GM11168 (cell line): ENCODE data around the gene E2F2.
"Not testable (repeated sequence)": the region's sequence is repeated elsewhere in the genome, so short reads cannot be mapped to it uniquely, and the experiment has no call there.

Experiments used
- in situ Hi-C: fragments of 300-500 bp; cut with MboI; formaldehyde crosslinking; loops from one replicate; pipeline ENCODE4 v1.12.0; 2022; ENCODE audit warnings: low sequenced_read_pairs; ENCODE audit not compliant: unreplicated experiment

Gene E2F2

GRCh38 chr1:23527900-23528249 lies 3.2 kb downstream of the E2F2 start:
- in situ Hi-C loops, result no loop called here

DNA sequence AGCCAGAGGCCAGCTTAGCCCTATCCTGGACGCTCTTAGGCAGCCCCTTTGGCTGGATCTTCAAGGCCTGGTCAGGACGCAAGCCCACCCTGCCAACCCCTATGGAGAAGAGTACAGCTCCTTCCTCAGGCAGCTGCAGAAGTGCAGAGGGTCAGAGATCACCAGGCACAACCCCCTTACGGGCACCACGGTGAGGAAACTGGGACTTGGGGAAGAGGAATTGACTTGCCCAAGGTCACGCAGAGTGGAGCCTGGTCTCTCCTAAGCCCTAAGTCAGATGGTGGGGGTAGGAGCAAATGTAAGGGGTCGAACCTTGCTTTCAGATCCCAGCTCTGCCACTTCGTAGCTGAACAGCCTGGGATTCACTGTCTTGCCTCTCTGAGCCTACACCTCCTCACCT lies 3.7 kb downstream of the E2F2 start:
- in situ Hi-C loops, result no loop called here

DNA sequence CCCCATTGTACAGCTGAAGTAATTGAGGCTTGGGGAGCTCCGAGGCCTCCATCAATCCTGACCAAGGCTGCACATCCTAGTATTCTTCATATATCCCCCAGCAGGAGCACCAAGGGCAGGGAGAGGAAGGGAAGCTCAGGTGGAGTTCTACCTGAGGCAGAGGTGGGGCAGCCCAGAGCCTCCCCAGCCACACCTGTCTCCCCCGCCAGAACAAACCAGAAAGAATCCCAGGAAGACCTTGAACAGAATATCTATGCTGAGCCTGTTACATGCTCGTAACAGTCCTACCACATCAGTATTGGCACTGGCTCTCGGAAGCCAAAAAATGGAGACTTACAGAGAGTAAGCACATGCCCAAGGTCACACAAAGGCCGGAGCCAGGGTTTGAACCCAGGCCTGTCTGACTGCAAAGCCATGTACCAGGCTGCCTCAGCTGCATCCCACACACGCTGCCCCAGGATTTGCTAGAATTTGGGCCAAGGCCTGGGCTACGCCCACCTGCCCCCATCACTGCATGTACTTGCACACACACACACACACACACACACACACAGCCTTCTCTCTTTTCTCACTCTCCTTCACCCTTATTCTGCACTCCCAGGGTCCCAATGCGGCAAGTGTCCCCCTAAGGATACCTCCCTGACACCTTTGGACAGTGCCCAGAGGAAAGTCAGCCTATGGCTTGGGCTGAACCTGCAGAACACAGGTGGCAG lies 4.5 kb downstream of the E2F2 start:
- in situ Hi-C loops, result no loop called here

- in situ Hi-C loops, result no loop called here
Measured at GRCh38 chr1:23525558-23526250, 5.3 kb downstream of the E2F2 start.

GRCh38 chr1:23524716-23525401 lies 6.2 kb downstream of the E2F2 start:
- in situ Hi-C loops, result no loop called here

DNA sequence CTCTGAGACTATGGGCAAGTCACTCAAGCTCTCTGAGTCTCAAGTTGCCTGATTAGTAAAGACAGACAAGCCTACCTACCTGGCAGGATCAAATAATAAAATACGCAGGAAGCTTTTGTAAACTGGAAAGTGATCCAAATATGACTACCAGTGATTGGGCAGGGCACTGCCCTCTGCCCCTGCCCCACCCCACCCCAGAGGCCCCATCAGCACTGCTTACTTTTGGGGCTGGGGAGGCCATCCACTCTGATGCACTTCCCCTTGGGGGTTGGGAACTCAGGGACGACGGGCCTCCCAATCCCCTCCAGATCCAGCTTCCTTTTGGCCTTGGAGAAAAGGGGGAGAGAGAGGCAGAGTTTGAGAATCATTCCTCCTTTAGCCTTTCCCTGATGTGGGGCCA lies 6.9 kb downstream of the E2F2 start:
- in situ Hi-C loops, result no loop called here

DNA sequence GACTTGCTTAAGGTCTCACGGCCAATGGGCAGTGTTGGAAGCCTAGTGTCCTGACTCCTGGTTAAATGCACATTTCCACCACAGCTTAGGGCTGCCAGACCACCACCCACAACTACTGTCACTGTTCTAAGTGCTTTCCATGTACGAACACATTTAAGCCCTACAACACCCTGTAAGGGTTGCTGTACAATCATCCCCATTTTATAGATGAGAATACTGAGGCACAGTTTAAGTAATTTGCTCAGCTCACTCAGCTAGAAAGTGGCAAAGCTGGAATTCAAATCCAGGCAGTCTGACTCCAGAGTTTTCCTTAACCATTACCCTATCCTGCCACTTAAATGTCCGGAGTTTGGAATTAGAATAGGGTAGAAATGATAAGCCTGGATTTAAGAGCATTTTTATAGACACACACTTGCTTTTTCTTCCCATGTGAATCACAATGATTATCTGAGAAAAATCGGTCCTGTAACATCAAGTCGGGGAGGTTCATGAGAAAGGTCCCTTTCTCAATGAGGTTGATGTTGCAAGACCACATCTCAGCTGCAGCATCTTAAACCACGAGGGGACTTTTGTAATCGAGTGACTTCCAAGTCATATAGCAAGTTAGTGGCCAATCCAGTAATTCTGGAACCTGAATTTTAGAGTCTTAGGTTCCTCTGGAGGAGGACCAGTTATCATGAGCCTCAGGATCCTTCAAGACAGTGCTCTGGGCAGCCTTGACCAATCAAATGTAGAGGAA lies 8.6 kb downstream of the E2F2 start:
- in situ Hi-C loops, result no loop called here

DNA sequence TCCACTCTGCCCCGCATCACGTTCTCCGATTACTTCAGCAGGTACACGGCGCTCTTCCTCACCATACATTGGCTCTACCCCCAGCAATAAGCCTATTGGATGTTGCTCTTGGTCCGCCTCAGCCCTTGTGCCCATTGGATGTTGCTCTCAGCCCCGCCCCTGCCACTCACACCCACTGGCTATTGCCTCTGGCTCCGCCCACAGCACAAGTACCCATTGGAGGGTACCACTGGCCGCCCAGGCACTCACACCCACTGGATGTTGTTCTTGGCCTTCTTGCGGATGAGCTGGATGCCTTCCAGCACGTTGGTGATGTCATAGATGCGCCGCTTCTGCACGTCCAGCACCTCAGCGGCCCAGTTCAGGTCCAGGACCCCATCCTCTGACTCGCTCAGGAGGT lies 9.4 kb downstream of the E2F2 start:
- in situ Hi-C loops, result no loop called here

- in situ Hi-C loops, result no loop called here
Measured at GRCh38 chr1:23517581-23517980, 13.5 kb downstream of the E2F2 start.

- in situ Hi-C loops, result no loop called here
Measured at GRCh38 chr1:23515905-23516304, 15.1 kb downstream of the E2F2 start.

DNA sequence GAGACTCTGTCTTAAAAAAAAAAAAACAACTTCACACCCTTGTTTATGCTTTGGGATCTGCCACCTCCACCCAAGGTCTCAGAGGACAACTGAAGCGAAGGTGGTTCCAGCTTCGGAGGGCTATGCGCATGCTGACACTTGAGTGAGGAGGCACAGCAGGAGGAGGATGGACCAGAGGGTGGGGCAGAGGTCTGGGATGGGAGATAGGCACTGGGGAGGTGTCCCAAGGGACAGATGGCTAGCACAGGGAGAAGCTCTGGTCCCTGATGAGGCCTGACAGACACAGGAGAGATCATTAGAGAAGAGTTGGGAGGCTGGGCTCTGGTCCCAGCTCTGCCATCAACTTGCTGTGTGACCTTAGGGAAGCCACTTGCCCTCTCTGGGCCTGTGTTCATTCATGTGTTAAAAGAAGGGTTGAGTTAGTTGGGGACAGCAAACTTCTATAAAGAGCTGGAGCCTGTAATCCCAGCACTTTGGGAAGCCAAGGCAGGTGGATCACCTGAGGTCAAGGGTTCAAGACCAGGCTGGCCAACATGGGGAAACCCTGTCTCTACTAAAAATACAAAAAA lies 16.8 kb downstream of the E2F2 start:
- in situ Hi-C loops, result no loop called here

GRCh38 chr1:23509896-23510295 lies 21.1 kb downstream of the E2F2 start:
- in situ Hi-C loops, result no loop called here

DNA sequence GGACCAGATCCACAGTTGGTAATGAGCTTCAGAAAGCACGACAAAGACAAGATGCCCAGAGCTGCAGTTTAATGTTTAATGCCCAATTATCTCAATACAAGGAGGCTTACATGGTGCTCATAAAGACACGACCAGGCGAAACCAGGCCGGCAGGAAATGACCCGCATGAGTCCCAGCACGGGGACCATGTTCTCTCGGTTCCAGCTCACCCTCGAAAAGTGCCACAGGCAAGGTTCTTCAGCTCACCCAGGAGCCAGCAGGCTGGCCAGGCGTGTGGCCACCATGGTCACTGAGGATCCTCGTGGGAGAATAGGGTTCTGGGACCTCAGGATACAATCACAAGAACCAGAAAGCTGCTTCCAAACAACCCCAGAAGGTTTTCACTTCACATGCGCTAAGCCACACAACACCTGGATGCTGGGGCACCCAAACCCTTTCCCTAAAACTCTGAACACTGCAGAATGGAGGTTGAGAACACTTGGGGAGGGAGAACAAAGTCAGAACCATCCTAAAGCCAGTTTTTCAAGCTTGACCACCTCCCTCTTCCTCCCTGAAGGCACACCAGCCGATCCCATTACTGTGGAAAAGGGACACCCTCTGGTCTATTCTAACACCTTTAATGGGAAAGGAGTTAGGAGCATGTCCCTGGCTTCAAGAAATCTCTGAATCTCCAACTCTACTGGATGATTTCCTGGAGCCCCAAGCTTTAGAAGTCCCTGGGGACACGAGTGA lies 24.5 kb downstream of the E2F2 start:
- in situ Hi-C loops, result no loop called here

GRCh38 chr1:23505851-23506250 lies 25.2 kb downstream of the E2F2 start:
- in situ Hi-C loops, result no loop called here

- in situ Hi-C loops, result not testable (repeated sequence)
Measured at GRCh38 chr1:23504156-23504555, 26.9 kb downstream of the E2F2 start.

GRCh38 chr1:23502951-23503350 lies 28.1 kb downstream of the E2F2 start:
- in situ Hi-C loops, result no loop called here

- in situ Hi-C loops, result no loop called here
Measured at GRCh38 chr1:23500466-23500865, 30.6 kb downstream of the E2F2 start.

DNA sequence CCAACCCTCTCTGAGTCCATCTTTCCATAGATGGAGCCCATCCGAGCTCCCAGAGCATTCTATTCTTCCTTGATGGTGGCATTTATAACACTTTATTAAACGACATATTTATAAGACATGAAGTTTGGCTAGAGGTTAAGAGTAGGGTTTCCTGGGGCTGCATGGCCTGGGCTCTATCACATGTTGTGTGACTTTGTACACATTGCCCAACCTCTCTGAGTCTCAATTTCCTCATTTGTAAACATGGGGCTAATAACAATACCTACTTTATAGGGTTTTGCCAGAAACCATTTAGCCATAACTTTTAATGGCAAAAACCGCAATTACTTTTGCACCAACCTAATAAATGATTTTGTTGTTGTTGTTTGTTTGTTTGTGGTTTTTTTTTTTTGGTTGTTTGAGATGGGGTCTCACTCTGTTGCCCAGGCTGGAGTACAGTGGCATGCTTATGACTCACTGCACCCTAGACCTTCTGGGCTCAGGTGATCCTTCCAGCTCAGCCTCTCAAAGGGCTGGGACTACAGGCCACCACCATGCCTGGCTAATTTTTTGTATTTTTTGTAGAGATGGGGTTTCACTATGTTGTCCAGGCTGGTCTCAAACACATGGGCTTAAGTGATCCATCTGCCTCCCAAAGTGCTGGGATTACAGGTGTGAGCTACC lies 33.1 kb downstream of the E2F2 start:
- in situ Hi-C loops, result no loop called here

GRCh38 chr1:23496490-23497181 lies 34.4 kb downstream of the E2F2 start:
- in situ Hi-C loops, result no loop called here
